Stimulated activated CD4-positive, alpha-beta T cell treated with anti-CD3 and anti-CD28 coated beads, Interleukin-1b, Interleukin-23, amount 100 ng/mL, for 48 hours (primary cell): ENCODE results near the gene LRPAP1.
"Not testable (repeated sequence)": the region's sequence is repeated elsewhere in the genome, so short reads cannot be mapped to it uniquely, and the experiment has no call there.

Experiments
- DNase-seq: peaks from one replicate; pipeline ENCODE4 v3.0.0-alpha.2; 2020

LRPAP1 gene

DNA sequence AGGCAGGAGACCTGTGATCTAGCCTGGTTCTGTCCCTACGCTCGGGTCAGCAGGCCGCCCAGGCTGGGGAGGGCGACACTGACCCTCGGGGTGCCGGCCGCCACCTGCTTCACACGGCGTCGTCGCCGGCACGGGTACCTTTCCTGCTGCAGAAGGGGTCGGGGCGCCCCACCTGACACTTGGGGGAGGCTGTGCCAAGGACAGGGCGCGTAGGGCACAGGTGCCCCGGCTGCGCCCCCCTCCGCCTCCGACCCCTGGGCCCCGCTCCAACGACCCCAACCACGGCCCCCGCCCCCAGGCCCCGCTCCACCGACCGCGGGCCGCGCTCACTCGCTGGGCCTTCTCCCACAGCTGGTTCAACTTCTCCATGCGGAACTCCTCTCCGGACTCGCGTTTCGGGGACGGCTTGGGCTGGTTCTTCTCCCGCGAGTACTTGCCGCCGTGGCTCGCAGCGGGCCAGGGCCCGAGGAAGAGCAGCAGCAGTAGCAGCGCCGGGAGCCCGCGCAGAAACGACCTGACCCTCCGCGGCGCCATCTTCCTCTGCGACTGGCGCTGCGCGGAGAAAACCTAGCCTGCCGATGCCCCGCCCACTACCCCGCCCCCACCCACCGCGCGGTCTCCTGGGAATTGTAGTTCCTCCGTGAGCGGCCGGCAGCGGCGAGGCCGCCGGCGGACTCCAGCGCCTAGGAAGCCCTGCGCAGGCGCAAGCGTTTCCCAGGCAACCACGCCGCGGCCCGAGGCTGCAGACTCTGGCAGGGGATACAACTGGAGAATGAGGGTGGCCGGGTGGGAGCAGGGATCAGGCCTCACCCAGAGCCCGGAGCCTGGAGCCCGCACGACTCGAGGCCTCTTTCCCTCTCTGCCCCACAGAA is at the start of gene LRPAP1:
TSS of gene LRPAP1 (minus strand) at position 544 of the 872 bp plus-strand sequence. CDS start at position 534, 10 bp downstream.
- DNase-seq: peak; percentile 84

DNA sequence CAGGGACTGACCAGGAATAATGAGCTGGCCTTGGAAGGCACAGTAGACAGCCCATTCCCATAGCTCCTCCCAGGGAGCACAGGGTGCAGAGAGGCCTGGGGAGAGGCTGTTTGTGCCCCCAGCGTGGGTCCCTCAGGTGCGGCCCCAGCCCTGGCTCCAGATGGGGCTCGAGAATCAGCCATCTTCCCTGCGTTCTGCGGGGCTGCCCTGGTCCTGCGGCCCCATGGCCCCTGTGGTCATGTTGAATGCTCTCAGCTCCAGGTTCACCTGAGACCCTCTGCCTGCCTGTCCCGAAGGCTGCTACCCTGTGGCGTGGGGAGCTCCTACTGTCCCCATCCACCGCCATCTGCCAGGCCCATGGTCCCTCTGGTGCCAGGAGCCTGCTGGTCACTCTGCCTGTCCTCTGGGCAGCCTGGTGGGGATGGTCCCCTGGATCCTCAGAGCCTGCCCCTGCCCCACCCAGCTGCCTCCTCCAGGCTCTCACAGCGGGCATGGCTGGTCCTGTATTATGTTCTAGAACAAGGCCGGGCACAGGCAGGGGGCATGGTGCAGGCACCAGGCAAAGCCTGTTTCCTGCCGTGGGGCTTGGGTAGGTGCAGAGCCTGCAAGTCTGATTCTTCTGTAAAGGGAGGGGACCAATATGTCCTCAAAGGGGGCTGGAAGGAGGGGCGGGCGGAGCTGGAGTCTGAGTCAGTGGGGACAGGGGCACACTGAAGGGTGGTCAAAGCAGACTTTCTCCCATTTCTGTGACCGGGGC is 49.3 kb upstream of the LRPAP1 start:
- not testable (repeated sequence) for DNase-seq

GRCh38 chr4:3580859-3581258 is 48.6 kb upstream of the LRPAP1 start:
- not testable (repeated sequence) for DNase-seq

DNA sequence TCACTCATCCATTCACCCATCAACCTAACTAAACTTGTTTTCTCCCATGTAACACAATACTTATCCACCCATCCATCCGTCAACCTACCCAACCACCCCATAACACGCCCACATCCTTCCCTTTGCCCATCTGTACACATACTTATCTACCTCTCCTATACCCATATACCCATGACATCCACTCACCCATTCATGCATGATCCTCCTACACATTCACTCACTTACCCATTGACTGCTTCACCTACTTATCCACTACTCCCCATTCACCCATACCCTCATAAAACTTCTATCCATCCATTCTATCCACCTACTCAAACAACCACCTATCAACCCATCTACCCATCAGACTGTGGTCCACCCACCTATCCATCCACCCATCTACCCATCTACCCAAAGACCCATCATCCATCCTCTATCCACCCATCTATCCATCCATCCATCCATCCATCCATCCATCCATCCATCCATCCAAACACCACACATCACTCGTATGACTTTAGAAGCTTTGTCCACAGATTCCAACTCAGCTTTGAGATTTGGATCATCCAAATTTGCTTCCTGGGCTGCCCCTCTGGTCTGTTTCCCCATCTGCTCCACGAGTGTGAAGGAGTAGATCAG is 46.4 kb upstream of the LRPAP1 start:
- DNase-seq: not testable (repeated sequence)

DNA sequence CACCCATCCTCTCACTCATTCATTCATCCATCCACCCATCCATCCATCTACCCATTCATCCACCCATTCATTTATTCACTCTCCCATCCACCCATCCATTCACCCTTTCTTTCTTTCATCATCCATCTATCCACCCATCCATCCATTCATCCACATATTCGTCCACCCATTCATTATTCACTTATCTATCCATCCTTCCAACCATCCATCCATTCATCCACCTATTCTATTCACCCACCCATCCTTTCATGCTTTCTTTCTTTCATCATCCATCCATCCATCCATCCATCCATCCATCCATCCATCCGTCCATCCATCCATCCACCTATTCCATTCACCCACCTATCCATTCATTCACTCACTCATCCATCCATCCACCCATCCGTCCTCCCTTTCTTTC is 45.8 kb upstream of the LRPAP1 start:
- DNase-seq: not testable (repeated sequence)

GRCh38 chr4:3577208-3577892 is 45.1 kb upstream of the LRPAP1 start:
- DNase-seq: not testable (repeated sequence)

DNA sequence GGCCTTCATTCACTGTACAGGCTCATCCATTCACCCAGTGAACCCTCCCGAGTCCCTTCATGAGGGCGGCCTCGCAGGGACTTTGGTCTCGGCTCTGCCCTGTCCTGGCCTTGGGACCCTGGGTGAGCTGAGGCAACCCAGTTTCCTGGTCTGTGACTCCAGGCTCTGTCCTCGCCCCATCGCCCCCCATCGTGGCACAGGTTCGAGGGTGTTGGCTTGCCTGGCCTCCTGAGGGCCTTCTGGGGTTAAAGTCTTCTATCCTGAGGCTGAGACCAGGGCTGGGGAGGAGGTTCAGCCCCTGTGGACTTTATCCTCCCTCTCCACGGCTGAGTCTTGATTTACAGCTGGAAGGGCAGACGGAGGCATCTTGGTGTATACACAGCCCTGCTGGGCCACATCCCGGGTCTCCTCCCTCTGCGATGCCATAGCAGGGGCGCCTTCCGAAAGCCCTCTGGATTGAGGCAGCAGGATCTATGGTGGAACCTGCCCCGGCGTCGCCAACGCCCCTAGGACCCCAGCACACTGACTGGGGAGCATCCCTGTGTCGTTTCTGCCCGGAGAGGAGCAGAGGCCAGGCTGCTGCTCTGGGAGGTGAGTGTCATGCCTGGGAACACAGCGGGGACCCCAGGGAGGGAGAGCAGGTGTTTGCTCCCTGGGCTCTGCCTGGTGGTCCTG is 44.4 kb upstream of the LRPAP1 start:
- DNase-seq: not testable (repeated sequence)

DNA sequence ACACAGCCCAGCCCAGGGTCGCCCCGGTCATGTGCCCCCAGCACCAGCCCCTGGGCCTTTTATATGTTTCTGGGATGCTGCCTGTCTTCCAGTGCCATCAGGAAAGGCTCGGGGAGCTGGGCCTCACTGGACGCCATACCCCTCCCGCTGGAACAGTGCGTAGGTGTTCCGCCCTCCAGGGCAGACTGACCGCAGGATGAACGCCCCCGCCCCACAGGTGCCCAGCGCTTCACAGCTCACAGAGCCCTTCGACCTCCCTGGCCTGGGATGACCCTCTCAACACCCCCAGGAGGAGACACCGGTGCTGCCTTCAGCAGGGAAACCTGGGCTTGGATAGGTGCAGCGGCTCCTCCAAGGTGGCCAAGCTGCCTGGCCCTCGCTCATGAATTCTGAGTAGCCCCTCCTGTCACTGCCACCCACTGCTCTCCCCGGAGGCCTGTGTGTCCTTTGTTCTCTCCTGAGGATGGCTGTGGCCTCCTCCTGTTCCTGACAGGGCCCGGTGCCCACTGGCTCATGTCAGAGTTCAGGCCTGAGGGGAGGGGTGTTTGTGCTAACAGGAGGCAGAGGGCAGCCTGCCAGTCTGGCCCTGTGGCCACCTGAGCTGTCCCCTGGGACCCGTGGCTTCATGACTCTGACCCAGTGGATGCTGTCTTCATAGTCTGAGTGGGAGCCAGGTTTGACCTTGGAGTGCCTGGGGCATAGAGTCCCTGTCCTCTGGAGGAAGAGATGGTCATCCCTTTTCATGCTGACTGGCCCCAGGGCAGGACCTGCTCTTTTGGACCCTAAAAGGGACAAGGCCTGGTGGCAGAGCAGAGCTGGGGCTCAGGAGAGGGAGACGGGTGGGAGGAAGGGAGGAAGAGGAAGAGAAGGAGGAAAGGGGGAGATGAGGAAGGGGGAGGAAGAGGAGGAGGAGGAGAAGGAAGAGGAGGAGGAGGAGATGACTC is 43.5 kb upstream of the LRPAP1 start:
- DNase-seq: not testable (repeated sequence)

- not testable (repeated sequence) for DNase-seq
These were observed 42.6 kb upstream of the LRPAP1 start for GRCh38 chr4:3574865-3575264.

DNA sequence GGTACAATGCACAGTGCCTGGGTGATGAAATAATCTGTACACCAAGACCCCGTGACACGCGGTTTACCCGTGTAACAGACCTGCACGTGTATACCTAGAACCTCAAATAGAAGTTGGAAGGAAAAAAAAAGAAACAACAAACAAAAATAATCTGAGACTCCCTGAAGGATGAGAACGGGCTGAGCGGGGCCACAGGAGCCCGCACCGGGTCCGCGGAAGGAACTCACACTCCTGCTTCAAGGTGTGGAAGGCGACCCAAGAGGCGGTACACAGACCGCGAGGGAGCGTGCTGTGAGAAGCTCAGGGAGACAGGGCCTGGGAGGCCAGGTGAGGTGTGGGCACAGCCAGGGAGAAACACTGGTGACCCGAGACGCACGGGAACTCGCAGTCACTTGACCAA is 42.1 kb upstream of the LRPAP1 start:
- not testable (repeated sequence) for DNase-seq

GRCh38 chr4:3573131-3573530 is 40.9 kb upstream of the LRPAP1 start:
- DNase-seq: no peak

DNA sequence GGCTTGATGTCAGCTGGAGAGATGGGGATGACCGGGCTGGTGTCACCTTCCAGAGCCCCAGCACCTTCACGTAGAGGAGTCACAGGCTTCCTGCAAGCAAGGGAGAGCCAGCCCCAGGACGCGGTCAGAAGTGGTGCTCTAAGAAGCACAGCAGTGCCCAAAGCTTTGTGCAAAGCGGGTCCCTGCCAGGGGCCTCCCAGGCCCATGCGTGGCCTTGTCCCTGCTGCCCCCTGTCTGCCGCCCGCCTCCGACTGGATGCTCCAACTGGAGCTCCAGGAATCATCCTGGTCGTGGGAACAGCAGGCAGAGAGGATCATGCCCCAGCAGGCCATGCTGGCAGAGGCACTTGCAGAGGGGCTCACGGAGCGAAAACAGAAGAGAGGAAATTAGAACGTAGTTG is 40.1 kb upstream of the LRPAP1 start:
- no peak for DNase-seq

GRCh38 chr4:3571921-3572320 is 39.7 kb upstream of the LRPAP1 start:
- no peak for DNase-seq

DNA sequence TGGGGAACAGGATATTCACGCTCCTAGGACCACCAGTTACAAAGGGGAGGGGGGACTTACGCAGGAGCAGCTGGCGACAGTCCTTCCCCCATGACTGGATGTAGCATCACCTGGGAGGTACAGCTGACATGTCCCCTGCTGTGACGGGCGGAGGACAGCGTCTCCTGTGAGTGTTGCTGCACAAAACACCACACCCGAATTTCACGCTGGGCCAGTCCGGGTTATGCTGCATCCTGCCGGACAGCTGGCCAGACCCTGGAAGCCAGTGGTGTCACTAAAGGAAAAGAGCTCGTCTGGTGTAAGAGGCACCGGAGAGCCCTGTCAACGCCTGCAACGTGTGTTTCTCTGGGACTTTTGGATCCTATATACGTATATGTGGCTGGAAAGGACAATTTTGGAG is 38.7 kb upstream of the LRPAP1 start:
- DNase-seq: not testable (repeated sequence)

GRCh38 chr4:3569611-3570010 is 37.4 kb upstream of the LRPAP1 start:
- not testable (repeated sequence) for DNase-seq

DNA sequence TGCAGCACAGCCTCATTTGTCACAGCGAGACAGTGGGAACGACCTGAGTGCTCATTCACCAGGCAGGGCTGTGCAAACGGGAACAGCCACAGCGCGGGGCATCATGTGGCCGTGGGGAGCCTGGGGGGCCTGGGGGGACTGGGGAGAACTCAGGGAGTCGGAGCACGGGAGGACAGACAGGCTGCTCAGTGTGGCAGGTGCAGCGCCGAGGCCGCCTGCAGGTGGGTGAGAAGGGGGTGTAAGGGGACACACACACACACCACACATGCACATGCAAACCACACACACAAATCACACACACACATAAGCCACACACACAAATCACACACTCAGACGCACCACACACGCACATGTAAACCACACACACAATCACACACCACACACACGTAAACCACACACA is 34.5 kb upstream of the LRPAP1 start:
- DNase-seq: not testable (repeated sequence)

GRCh38 chr4:3566301-3566700 is 34.1 kb upstream of the LRPAP1 start:
- DNase-seq: not testable (repeated sequence)

DNA sequence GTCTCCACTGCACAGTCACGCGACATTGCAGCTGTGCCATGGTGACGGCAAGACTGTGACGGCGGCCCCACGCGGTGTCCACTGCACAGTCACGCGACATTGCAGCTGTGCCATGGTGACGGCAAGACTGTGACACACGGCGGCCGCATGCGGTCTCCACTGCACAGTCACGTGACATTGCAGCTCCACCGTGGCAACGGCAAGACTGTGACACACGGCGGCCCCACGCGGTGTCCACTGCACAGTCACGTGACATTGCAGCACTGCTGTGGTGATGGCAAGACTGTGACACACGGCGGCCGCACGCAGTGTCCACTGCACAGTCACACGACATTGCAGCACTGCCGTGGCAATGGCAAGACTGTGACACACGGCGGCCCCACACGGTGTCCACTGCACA is 32.7 kb upstream of the LRPAP1 start:
- DNase-seq: not testable (repeated sequence)

DNA sequence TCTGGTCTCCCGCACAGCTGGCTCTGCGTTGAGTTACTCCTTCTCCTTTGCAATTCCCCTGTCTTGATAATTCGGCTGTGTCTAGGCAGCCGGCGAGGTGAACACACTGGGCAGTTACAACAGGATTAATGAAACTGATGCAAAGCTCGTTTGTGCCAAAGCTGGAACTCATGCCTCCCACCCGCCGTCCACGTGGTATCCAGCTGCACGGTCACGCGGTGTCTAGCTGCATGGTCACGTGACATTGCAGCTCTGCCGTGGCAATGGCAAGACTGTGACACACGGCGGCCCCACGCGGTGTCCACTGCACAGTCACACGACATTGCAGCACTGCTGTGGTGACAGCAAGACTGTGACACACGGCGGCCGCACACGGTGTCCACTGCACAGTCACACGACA is 31.2 kb upstream of the LRPAP1 start:
- DNase-seq: no peak

DNA sequence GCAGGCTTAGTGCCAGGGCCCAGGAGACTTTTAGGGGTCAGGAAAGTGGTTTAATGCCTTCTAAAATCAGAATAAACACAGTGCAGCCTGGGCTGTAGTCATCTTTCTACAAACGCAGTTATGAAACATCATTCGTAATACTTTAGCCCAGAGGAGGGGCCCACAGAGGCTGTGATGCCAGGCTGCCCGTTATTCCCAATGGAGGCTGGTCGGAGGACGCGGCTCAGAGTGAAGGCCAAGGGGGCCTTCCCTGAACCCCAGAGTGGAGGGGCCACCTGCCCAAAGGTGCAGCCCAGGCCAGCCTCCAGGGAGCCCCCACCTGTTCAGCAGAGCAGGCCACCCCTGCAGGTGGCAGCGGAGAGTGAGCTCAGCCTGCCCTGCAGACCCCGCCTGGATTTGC is 29.9 kb upstream of the LRPAP1 start:
- not testable (repeated sequence) for DNase-seq

DNA sequence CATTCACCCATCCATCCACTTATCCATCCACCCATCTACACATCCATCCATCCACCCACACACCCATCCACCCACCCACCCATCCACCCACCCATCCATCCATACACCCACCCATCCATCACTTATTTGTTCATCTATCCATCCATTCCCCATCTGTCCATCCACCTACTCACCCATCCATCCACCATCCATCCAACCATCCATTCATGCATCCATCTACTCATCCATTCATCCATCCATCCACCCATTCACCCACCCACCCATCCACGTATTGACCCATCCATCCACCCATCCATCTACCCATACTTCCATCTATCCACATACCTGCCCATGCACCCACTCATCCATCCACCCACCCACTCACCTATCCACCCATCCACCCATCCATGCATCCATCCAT is 28.2 kb upstream of the LRPAP1 start:
- not testable (repeated sequence) for DNase-seq
